NCI-H1694 treated with DMSO at 0.1 percent for 48 hours (cell line): ENCODE data around the gene PARL.
A peak's percentile ranks its signal among the peaks of the same experiment; 100 is the strongest.
"Not testable (repeated sequence)": the region's sequence is repeated elsewhere in the genome, so short reads cannot be mapped to it uniquely, and the experiment has no call there.

Experiments
- DNase-seq: peaks from one replicate; lab custom pipeline; 2025; lab: John Stamatoyannopoulos, UW

The PARL gene

GRCh38 chr3:183904833-183905780 is 20.4 kb upstream of the PARL start:
- no peak for DNase-seq

- no peak for DNase-seq
These were observed 13.3 kb upstream of the PARL start for GRCh38 chr3:183898028-183898431.

GRCh38 chr3:183897606-183898005 is 12.9 kb upstream of the PARL start:
- DNase-seq = no peak

- DNase-seq = no peak
These were observed 11.9 kb upstream of the PARL start for GRCh38 chr3:183896610-183897009.

- DNase-seq = no peak
These were observed 11.5 kb upstream of the PARL start for GRCh38 chr3:183896184-183896583.

GRCh38 chr3:183895774-183896173 is 11.1 kb upstream of the PARL start:
- DNase-seq = no peak

GRCh38 chr3:183895296-183895695 is 10.6 kb upstream of the PARL start:
- peak; percentile 55 for DNase-seq

- DNase-seq = no peak
These were observed 8.0 kb upstream of the PARL start for GRCh38 chr3:183892610-183893214.

- no peak for DNase-seq
These were observed 1.1 kb upstream of the PARL start for GRCh38 chr3:183885766-183886165.

GRCh38 chr3:183884097-183884426 is 618 bp downstream of the PARL start:
- no peak for DNase-seq

- no peak for DNase-seq
These were observed 1.2 kb downstream of the PARL start for GRCh38 chr3:183883291-183884096.

GRCh38 chr3:183880121-183880520 is 4.6 kb downstream of the PARL start:
- no peak for DNase-seq

GRCh38 chr3:183879243-183879642 is 5.4 kb downstream of the PARL start:
- DNase-seq = no peak

- peak; percentile 4 for DNase-seq
These were observed 6.6 kb downstream of the PARL start for GRCh38 chr3:183878071-183878470.

- DNase-seq = not testable (repeated sequence)
These were observed 7.5 kb downstream of the PARL start for GRCh38 chr3:183877227-183877626.

GRCh38 chr3:183875411-183875810 is 9.3 kb downstream of the PARL start:
- DNase-seq = no peak

- no peak for DNase-seq
These were observed 10.8 kb downstream of the PARL start for GRCh38 chr3:183873914-183874313.

- no peak for DNase-seq
These were observed 13.1 kb downstream of the PARL start for GRCh38 chr3:183871541-183871940.

GRCh38 chr3:183870563-183870962 is 14.1 kb downstream of the PARL start:
- no peak for DNase-seq

GRCh38 chr3:183868796-183869195 is 15.9 kb downstream of the PARL start:
- no peak for DNase-seq

GRCh38 chr3:183862610-183863009 is 22.1 kb downstream of the PARL start:
- no peak for DNase-seq

- no peak for DNase-seq
These were observed 26.8 kb downstream of the PARL start for GRCh38 chr3:183857863-183858262.
